ENCODE measurements around the gene CYP4Z1.
"Not testable (repeated sequence)": the region's sequence is repeated elsewhere in the genome, so short reads cannot be mapped to it uniquely, and the experiment has no call there.

Gene CYP4Z1

DNA sequence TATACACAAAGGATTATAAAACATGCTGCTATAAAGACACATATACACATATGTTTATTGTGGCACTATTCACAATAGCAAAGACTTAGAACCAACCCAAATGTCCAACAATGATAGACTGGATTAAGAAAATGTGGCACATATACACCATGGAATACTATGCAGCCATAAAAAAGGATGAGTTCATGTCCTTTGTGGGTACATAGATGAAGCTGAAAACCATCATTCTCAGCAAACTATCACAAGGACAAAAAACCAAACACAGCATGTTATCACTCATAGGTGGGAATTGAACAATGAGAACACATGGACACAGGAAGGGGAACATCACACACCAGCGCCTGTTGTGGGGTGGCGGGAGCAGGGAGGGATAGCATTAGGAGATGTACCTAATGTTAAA is 60.0 kb downstream of the CYP4Z1 start:
- H3K4me3 ChIP-seq (ENCODE audit: control insufficient read depth in 1 of 7, extremely low read depth in 1 of 7, insufficient read depth in 4 of 7, low read depth in 2 of 7, low read length in 6 of 7); CTCF ChIA-PET; DNase-seq; POLR2A ChIA-PET; H3K36me3 ChIP-seq (ENCODE audit: control insufficient read depth in 4 of 4, insufficient read depth in 4 of 4, low read length in 3 of 4); H3K27ac ChIP-seq (ENCODE audit: insufficient read depth in 1 of 2, low read depth in 1 of 2, low read length in 2 of 2, poor library complexity in 1 of 2, severe bottlenecking in 2 of 2); H3K27me3 ChIP-seq (replicated peaks in 2 of 5; ENCODE audit: control insufficient read depth in 4 of 5, insufficient read depth in 5 of 5, low read length in 4 of 5); H3K4me1 ChIP-seq (ENCODE audit: control extremely low read depth in 1 of 4, control insufficient read depth in 4 of 4, insufficient read depth in 4 of 4, low read length in 3 of 4); H3K9me3 ChIP-seq (ENCODE audit: control extremely low read depth in 1 of 5, control insufficient read depth in 4 of 5, insufficient read depth in 2 of 5, low read depth in 1 of 5, low read length in 4 of 5): not testable (repeated sequence)
- WGBS (ENCODE audit: insufficient coverage): no CpG with 5 or more reads among the region's 2 CpGs

GRCh38 chr1:47128221-47128620 is 61.2 kb downstream of the CYP4Z1 start:
- Histone ChIP-seq H3K36me3 (ENCODE audit: control insufficient read depth in 4 of 4, insufficient read depth in 4 of 4, low read length in 3 of 4) (no peaks in the 10 kb centered on the region), H3K27ac (ENCODE audit: insufficient read depth in 1 of 2, low read depth in 1 of 2, low read length in 2 of 2, poor library complexity in 1 of 2, severe bottlenecking in 2 of 2) (no peak overlapping the region), H3K4me1 (ENCODE audit: control extremely low read depth in 1 of 4, control insufficient read depth in 4 of 4, insufficient read depth in 4 of 4, low read length in 3 of 4) (no peaks in the 10 kb centered on the region), H3K9me3 (ENCODE audit: control extremely low read depth in 1 of 5, control insufficient read depth in 4 of 5, insufficient read depth in 2 of 5, low read depth in 1 of 5, low read length in 4 of 5) (peaks cover 0 to 3% (median 0%) of the 10 kb centered on the region in 5 experiments), H3K27me3 (replicated peaks in 2 of 5; ENCODE audit: control insufficient read depth in 4 of 5, insufficient read depth in 5 of 5, low read length in 4 of 5) (no peaks in the 10 kb centered on the region), H3K4me3 (ENCODE audit: control insufficient read depth in 1 of 7, extremely low read depth in 1 of 7, insufficient read depth in 4 of 7, low read depth in 2 of 7, low read length in 6 of 7) (no peak overlapping the region)
- DNase-seq: no peak
- ChIA-PET CTCF (no interaction called here), POLR2A (no interaction called here)
- no CpG with 5 or more reads among the region's 1 CpG for WGBS (ENCODE audit: insufficient coverage)

DNA sequence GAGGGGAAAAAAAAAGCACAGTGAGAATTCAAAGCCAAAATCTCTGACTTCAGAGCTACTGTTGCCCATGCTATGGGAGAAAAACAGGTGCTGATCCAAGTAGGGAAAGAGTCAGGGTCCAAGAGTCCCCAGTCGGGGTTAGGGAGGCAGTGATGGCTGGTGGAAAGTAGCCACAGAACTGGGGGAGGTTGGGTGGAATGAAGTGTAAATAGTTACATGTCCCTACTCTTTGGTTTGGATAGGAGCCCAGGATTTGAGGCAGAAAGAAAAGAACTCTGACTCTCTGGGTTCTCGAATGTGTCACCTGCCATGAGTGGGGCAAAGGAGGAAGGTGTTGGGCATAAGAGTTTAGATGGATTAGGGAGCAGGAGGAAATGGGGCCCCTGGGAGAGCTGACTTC is 61.8 kb downstream of the CYP4Z1 start:
- H3K27me3 ChIP-seq (replicated peaks in 2 of 5; ENCODE audit: control insufficient read depth in 4 of 5, insufficient read depth in 5 of 5, low read length in 4 of 5); CTCF ChIA-PET; H3K4me1 ChIP-seq (ENCODE audit: control extremely low read depth in 1 of 4, control insufficient read depth in 4 of 4, insufficient read depth in 4 of 4, low read length in 3 of 4); DNase-seq; POLR2A ChIA-PET; H3K4me3 ChIP-seq (ENCODE audit: control insufficient read depth in 1 of 7, extremely low read depth in 1 of 7, insufficient read depth in 4 of 7, low read depth in 2 of 7, low read length in 6 of 7); H3K9me3 ChIP-seq (ENCODE audit: control extremely low read depth in 1 of 5, control insufficient read depth in 4 of 5, insufficient read depth in 2 of 5, low read depth in 1 of 5, low read length in 4 of 5); H3K27ac ChIP-seq (ENCODE audit: insufficient read depth in 1 of 2, low read depth in 1 of 2, low read length in 2 of 2, poor library complexity in 1 of 2, severe bottlenecking in 2 of 2); H3K36me3 ChIP-seq (ENCODE audit: control insufficient read depth in 4 of 4, insufficient read depth in 4 of 4, low read length in 3 of 4): not testable (repeated sequence)
- WGBS (ENCODE audit: insufficient coverage): 100% methylated on average over 2 of the region's 2 CpGs

DNA sequence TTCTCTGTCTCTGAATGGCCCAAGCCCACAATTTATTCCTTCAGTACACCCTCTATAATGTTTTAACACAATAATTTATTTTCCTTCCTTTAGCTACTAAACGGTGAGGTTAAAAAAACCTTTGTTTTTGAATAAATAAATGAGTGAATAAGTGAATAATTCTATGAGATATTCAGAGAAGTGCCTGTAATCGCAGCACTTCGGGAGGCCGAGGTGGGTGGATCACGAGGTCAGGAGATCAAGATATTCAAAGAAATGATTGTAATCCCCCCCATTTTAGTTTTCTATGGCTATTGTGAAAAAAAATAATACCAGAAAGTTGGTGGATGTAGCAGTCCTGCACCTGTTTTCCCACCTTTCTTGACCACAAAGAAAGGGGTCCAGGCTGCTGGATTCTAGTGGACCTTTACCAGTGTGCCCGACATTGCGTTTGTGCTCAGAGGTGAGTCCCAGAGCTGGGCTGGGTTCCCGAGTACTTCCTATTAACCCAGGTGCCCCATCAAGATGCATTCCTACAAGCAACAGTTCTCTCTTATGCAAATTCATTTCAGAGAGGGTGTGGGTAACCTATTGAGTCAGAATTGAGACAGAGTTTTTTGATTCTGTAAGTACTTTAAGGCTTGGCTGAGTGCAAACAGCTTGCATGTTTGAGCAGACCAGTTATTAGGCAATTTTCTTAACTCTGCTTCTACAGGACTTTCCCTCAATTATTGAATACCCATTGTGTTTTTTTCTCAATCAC is 62.6 kb downstream of the CYP4Z1 start:
- H3K9me3 ChIP-seq (ENCODE audit: control extremely low read depth in 1 of 5, control insufficient read depth in 4 of 5, insufficient read depth in 2 of 5, low read depth in 1 of 5, low read length in 4 of 5); CTCF ChIA-PET; DNase-seq; H3K27me3 ChIP-seq (replicated peaks in 2 of 5; ENCODE audit: control insufficient read depth in 4 of 5, insufficient read depth in 5 of 5, low read length in 4 of 5); H3K36me3 ChIP-seq (ENCODE audit: control insufficient read depth in 4 of 4, insufficient read depth in 4 of 4, low read length in 3 of 4); H3K4me1 ChIP-seq (ENCODE audit: control extremely low read depth in 1 of 4, control insufficient read depth in 4 of 4, insufficient read depth in 4 of 4, low read length in 3 of 4); H3K4me3 ChIP-seq (ENCODE audit: control insufficient read depth in 1 of 7, extremely low read depth in 1 of 7, insufficient read depth in 4 of 7, low read depth in 2 of 7, low read length in 6 of 7); H3K27ac ChIP-seq (ENCODE audit: insufficient read depth in 1 of 2, low read depth in 1 of 2, low read length in 2 of 2, poor library complexity in 1 of 2, severe bottlenecking in 2 of 2): not testable (repeated sequence)
- POLR2A ChIA-PET: interaction anchor here (0.6 kb wide), 1 partner anchor 27 kb away, joined by 5 read pairs; no protein-coding TSS in a partner anchor
- no CpG with 5 or more reads among the region's 8 CpGs for WGBS (ENCODE audit: insufficient coverage)

DNA sequence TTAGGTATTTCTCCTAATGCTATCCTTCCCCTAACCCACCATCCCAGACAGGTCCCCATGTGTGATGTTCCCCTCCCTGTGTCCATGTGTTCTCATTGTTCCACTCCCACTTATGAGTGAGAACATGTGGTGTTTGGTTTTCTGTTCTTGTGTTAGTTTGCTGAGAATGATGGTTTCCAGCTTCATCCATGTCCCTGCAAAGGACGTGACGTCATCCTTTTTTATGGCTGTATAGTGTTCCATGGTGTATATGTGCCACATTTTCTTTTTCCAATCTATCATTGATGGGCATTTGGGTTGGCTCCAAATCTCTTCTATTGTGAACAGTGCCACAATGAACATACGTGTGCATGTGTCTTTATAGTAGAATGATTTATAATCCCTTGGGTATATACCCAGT is 65.6 kb downstream of the CYP4Z1 start:
- no CpG with 5 or more reads among the region's 3 CpGs for WGBS (ENCODE audit: insufficient coverage)
- H3K27me3 ChIP-seq (replicated peaks in 2 of 5; ENCODE audit: control insufficient read depth in 4 of 5, insufficient read depth in 5 of 5, low read length in 4 of 5); H3K9me3 ChIP-seq (ENCODE audit: control extremely low read depth in 1 of 5, control insufficient read depth in 4 of 5, insufficient read depth in 2 of 5, low read depth in 1 of 5, low read length in 4 of 5); H3K4me3 ChIP-seq (ENCODE audit: control insufficient read depth in 1 of 7, extremely low read depth in 1 of 7, insufficient read depth in 4 of 7, low read depth in 2 of 7, low read length in 6 of 7); H3K4me1 ChIP-seq (ENCODE audit: control extremely low read depth in 1 of 4, control insufficient read depth in 4 of 4, insufficient read depth in 4 of 4, low read length in 3 of 4); DNase-seq; H3K36me3 ChIP-seq (ENCODE audit: control insufficient read depth in 4 of 4, insufficient read depth in 4 of 4, low read length in 3 of 4); CTCF ChIA-PET; POLR2A ChIA-PET; H3K27ac ChIP-seq (ENCODE audit: insufficient read depth in 1 of 2, low read depth in 1 of 2, low read length in 2 of 2, poor library complexity in 1 of 2, severe bottlenecking in 2 of 2): not testable (repeated sequence)

DNA sequence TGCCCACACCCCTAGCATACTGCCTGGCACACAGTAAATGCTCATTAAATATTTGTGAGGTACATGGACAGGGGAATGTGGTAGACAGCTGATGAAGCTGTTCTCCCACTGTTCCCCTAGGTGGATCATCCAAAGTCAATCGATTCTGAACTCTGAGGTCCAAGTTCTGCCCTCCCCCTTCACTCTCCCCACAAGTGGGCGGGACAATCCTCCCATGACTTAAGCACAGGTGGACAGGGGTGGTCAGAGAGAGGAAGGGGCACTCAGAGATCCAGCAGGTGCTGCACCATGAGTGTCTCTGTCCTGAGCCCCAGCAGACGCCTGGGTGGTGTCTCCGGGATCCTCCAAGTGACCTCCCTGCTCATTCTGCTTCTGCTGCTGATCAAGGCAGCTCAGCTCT is 70.2 kb downstream of the CYP4Z1 start, which contains the start of gene CYP4A22:
Gene CYP4A22, plus strand, starts transcription at position 244 of the 400 bp plus-strand sequence. Its CDS starts 45 bp downstream, at position 289.
- Histone ChIP-seq H3K4me1 (ENCODE audit: control extremely low read depth in 1 of 4, control insufficient read depth in 4 of 4, insufficient read depth in 4 of 4, low read length in 3 of 4) (no peaks in the 10 kb centered on the region), H3K4me3 (ENCODE audit: control insufficient read depth in 1 of 7, extremely low read depth in 1 of 7, insufficient read depth in 4 of 7, low read depth in 2 of 7, low read length in 6 of 7) (no peak within 1 kb of the TSS), H3K9me3 (ENCODE audit: control extremely low read depth in 1 of 5, control insufficient read depth in 4 of 5, insufficient read depth in 2 of 5, low read depth in 1 of 5, low read length in 4 of 5) (no peaks in the 10 kb centered on the region), H3K27ac (ENCODE audit: insufficient read depth in 1 of 2, low read depth in 1 of 2, low read length in 2 of 2, poor library complexity in 1 of 2, severe bottlenecking in 2 of 2) (no peak within 1 kb of the TSS), H3K27me3 (replicated peaks in 2 of 5; ENCODE audit: control insufficient read depth in 4 of 5, insufficient read depth in 5 of 5, low read length in 4 of 5) (no peaks in the 10 kb centered on the region), H3K36me3 (ENCODE audit: control insufficient read depth in 4 of 4, insufficient read depth in 4 of 4, low read length in 3 of 4) (no peaks in the 10 kb centered on the region)
- ChIA-PET CTCF (no interaction called here), POLR2A (no interaction called here)
- WGBS (ENCODE audit: insufficient coverage): 100% methylated on average over 2 of the region's 4 CpGs
- DNase-seq: no peak

GRCh38 chr1:47137925-47138615 is 71.0 kb downstream of the CYP4Z1 start:
- no peaks in the 10 kb centered on the region for H3K36me3 ChIP-seq (ENCODE audit: control insufficient read depth in 4 of 4, insufficient read depth in 4 of 4, low read length in 3 of 4)

More at GRCh38 chr1:47137925-47138615, 71.0 kb downstream of the CYP4Z1 start:
- ChIA-PET CTCF (no interaction called here), POLR2A (no interaction called here)
- DNase-seq: no peak
- no peaks in the 10 kb centered on the region for H3K27me3 ChIP-seq (replicated peaks in 2 of 5; ENCODE audit: control insufficient read depth in 4 of 5, insufficient read depth in 5 of 5, low read length in 4 of 5)
- no peaks in the 10 kb centered on the region for H3K9me3 ChIP-seq (ENCODE audit: control extremely low read depth in 1 of 5, control insufficient read depth in 4 of 5, insufficient read depth in 2 of 5, low read depth in 1 of 5, low read length in 4 of 5)
- 96% methylated on average over 5 of the region's 5 CpGs for WGBS (ENCODE audit: insufficient coverage)
- H3K4me1 ChIP-seq (ENCODE audit: control extremely low read depth in 1 of 4, control insufficient read depth in 4 of 4, insufficient read depth in 4 of 4, low read length in 3 of 4): no peaks in the 10 kb centered on the region
- H3K4me3 ChIP-seq (ENCODE audit: control insufficient read depth in 1 of 7, extremely low read depth in 1 of 7, insufficient read depth in 4 of 7, low read depth in 2 of 7, low read length in 6 of 7): no peak overlapping the region
- H3K27ac ChIP-seq (ENCODE audit: insufficient read depth in 1 of 2, low read depth in 1 of 2, low read length in 2 of 2, poor library complexity in 1 of 2, severe bottlenecking in 2 of 2): no peak overlapping the region
